HEK293T (cell line): Measurements from ENCODE around the gene CHADL.

Experiments
- CTCF ChIA-PET: fragments of 350-600 bp; formaldehyde crosslinking; extraction: SDS; loops from one replicate; lab custom pipeline; 2021; ENCODE audit warnings: antibody characterized with exemption, inconsistent platforms; lab: Yijun Ruan, JAX
- POLR2A ChIA-PET: fragments of 350-600 bp; formaldehyde crosslinking; extraction: SDS; loops from one replicate; lab custom pipeline; 2020; ENCODE audit warnings: antibody characterized with exemption, inconsistent platforms; lab: Yijun Ruan, JAX
- DNase-seq: peaks from one replicate; pipeline ENCODE4 v3.0.0; 2012; ENCODE audit warnings: mixed read lengths; ENCODE audit errors: extremely low spot score
- ARNT ChIP-seq: fragments of 450-650 bp; IDR thresholded peaks from 2 replicates; pipeline ENCODE4 v1.6.1; 2017; ENCODE audit warnings: mild to moderate bottlenecking
- BHLHE40 ChIP-seq: fragments of 450-650 bp; IDR thresholded peaks from 2 replicates; pipeline ENCODE4 v1.6.1; 2016; ENCODE audit warnings: mild to moderate bottlenecking, moderate library complexity, borderline replicate concordance
- CTBP1 ChIP-seq: fragments of 450-650 bp; IDR thresholded peaks from 2 replicates; pipeline ENCODE4 v1.6.1; 2016; ENCODE audit warnings: borderline replicate concordance
- ELF4 ChIP-seq: fragments of 450-650 bp; IDR thresholded peaks from 2 replicates; pipeline ENCODE4 v1.6.1; 2017; ENCODE audit warnings: antibody characterized with exemption
- FOXA1 ChIP-seq: fragments of 450-650 bp; IDR thresholded peaks from 2 replicates; pipeline ENCODE4 v1.6.1; 2016; ENCODE audit warnings: mild to moderate bottlenecking
- FOXK2 ChIP-seq: fragments of 450-650 bp; IDR thresholded peaks from 2 replicates; pipeline ENCODE4 v1.6.1; 2016; ENCODE audit warnings: mild to moderate bottlenecking
- FOXM1 ChIP-seq: fragments of 450-650 bp; IDR thresholded peaks from 2 replicates; pipeline ENCODE4 v1.6.1; 2017; ENCODE audit warnings: mild to moderate bottlenecking, borderline replicate concordance
- HDGF ChIP-seq: fragments of 450-650 bp; IDR thresholded peaks from 2 replicates; pipeline ENCODE4 v1.6.1; 2017; ENCODE audit warnings: antibody characterized with exemption, borderline replicate concordance
- L3MBTL2 ChIP-seq: fragments of 450-650 bp; conservative IDR thresholded peaks from 2 replicates; pipeline ENCODE4 v1.6.1; 2016; ENCODE audit warnings: mild to moderate bottlenecking
- LEF1 ChIP-seq: fragments of 450-650 bp; IDR thresholded peaks from 2 replicates; pipeline ENCODE4 v1.6.1; 2017; ENCODE audit warnings: mild to moderate bottlenecking, borderline replicate concordance
- NFRKB ChIP-seq: fragments of 450-650 bp; IDR thresholded peaks from 2 replicates; pipeline ENCODE4 v1.6.1; 2016; ENCODE audit warnings: mild to moderate bottlenecking, moderate library complexity
- SP1 ChIP-seq: fragments of 450-650 bp; IDR thresholded peaks from 2 replicates; pipeline ENCODE4 v1.6.1; 2017
- SUZ12 ChIP-seq: fragments of 450-650 bp; IDR thresholded peaks from 2 replicates; pipeline ENCODE4 v1.6.1; 2016; ENCODE audit warnings: mild to moderate bottlenecking
- TARDBP ChIP-seq: fragments of 450-650 bp; IDR thresholded peaks from 2 replicates; pipeline ENCODE4 v1.6.1; 2016
- ZNF384 ChIP-seq: fragments of 450-650 bp; IDR thresholded peaks from 2 replicates; pipeline ENCODE4 v1.6.1; 2016
- TF ChIP-seq, protein P1 (sequence below): fragments of 450-650 bp; IDR thresholded peaks from 2 replicates; pipeline ENCODE4 v1.6.1; 2016

CHADL gene

DNA sequence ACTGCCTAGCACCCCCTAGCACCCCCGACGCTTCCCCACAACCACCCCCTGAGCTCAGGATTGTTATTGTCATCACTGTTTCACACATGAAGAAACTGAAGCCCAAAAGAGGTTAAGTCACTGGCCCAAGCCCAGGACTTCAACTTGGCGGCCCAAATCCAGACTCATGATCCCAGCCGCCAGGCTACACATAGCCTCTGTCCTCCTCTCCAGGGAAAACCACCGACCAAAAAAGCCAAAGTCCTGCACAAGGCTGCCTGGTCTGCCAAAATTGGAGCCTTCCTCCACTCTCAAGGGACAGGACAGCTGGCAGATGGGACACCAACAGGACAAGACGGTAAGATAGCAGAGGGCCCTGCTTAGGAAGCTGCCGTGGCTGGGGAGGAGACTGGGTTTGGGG is 24.8 kb downstream of the CHADL start:
- ChIA-PET CTCF (no interaction called here), POLR2A (no interaction called here)
- no peak for DNase-seq
- TF ChIP-seq, protein P1, sequence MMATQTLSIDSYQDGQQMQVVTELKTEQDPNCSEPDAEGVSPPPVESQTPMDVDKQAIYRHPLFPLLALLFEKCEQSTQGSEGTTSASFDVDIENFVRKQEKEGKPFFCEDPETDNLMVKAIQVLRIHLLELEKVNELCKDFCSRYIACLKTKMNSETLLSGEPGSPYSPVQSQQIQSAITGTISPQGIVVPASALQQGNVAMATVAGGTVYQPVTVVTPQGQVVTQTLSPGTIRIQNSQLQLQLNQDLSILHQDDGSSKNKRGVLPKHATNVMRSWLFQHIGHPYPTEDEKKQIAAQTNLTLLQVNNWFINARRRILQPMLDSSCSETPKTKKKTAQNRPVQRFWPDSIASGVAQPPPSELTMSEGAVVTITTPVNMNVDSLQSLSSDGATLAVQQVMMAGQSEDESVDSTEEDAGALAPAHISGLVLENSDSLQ, result no peak
- TF ChIP-seq CTBP1, result no peak

DNA sequence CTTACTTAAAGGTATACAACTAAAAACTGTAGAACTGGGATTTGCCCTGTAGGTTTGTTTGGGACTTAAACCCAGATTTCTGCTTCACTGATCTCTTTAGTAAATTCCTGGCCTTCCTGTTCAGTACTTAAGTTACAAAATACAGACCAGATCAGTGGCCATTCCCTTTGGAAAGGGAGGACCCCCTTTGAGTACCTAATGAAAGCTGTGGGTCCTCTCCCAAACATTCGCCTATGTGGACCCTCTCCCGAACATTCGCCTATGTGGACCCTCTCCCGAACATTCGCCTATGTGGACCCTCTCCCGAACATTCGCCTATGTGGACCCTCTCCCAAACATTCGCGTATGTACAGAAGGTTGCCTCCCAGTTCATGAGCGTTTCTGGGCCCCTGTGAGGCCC is 25.3 kb downstream of the CHADL start:
- no peak for TF ChIP-seq HDGF
- no peak for TF ChIP-seq BHLHE40
- TF ChIP-seq ARNT, result no peak
- no peak for TF ChIP-seq CTBP1
- no peak for TF ChIP-seq LEF1
- TF ChIP-seq FOXA1, result no peak
- ChIA-PET POLR2A (no interaction called here), CTCF (no interaction called here)
- no peak for DNase-seq

DNA sequence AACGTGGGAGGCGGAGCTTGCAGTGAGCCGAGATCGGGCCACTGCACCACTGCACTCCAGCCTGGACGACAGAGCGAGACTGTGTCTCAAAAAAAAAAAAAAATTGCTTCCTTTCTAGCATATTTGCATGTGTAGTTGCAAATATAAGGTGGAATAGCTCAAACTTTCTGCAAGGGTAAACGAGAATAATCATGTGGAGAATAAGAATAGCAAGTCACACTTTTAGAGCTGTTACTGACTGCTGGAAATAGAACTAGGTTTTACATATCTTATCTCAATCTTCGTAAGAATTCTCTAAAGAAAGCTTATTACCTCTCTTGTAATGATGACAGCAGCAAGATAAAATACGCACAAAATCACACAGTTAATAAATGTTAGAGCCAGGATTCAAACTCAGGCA is 34.0 kb downstream of the CHADL start:
- POLR2A ChIA-PET, result no interaction called here
- CTCF ChIA-PET, result no interaction called here
- TF ChIP-seq, protein P1, result no peak
- TF ChIP-seq FOXA1 (no peak), ELF4 (no peak), LEF1 (no peak), SP1 (no peak), L3MBTL2 (no peak)
- DNase-seq, result no peak

DNA sequence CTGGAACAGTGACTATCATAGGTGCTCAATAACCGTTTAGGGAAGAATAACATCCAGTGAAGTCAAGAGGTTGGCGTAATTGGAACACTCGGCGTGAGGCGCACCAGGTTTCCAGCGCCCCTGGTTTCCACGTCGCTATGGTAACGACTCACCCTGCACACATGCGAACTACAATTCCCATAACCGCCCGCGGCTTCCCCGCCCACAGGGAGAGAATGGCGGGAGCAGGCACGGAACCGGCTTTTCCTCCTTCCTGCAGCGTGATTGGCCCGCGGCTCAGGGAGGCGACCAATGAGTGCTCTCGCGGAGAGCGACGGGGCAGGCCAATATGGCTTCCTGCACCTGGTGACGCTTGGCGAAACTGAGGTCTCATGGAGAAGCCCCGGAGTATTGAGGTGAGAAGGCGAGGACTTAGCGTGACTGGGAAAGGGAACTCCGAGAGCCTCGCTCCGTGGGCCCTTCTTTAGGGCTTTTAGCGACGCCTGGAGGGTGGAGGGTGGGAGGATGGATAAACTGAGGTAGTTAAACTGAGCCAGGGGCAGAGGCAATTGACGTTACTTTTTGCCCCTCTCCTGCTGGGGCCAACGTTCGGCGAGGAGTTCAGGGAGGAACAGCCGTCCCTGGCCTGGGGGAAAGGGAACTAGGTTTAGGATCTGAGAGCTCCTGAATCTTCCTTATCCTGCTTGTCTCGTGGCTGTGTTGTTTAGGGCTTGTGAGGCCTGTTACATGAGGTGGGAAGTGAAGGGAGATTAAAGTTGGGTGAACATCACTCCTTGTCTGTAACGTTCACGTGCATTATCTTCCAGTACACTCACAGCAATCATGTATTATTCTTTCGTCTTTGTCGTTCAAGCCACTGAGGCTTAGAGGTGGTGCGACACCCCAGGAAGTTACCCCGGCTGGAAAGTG is 35.5 kb downstream of the CHADL start, which contains the start of gene L3MBTL2:
Gene L3MBTL2, plus strand, starts transcription at position 321 of the 909 bp plus-strand sequence. Its CDS starts 51 bp downstream, at position 372.
- ChIA-PET CTCF (no interaction called here), POLR2A (no interaction called here)
- TF ChIP-seq ELF4 (0 out of 2 replicates have a peak, but pooled peaks have one; percentile 20), HDGF (no peak), L3MBTL2 (peak; percentile 92), FOXA1 (no peak)
- TF ChIP-seq, protein P1, result peak; percentile 27; the same call in 1 of the 2 replicates
- peak; percentile 99 for DNase-seq

DNA sequence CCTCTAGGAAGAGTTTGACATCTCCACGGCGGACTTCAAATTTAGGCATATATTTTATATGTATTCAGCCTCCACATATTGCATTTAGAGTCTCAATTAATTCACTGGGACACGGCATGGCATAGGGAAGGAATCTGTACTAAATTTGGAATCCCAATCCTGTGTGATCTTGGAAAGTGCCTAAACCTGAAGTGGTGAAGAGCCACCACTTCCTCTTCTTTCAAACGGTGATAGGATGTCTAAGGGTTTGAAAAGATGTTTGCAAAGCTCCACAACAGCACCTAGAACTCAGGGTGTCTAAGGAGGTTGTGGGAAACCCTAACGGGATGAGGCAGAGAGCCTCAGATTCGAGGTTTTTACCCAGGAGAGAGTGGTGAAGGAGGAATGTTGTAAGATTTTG is 36.7 kb downstream of the CHADL start:
- no peak for DNase-seq
- POLR2A ChIA-PET, result no interaction called here
- TF ChIP-seq SP1, result no peak
- no peak for TF ChIP-seq FOXK2
- no peak for TF ChIP-seq FOXA1
- TF ChIP-seq TARDBP, result no peak
- TF ChIP-seq BHLHE40, result no peak
- TF ChIP-seq NFRKB, result no peak
- TF ChIP-seq SUZ12, result no peak
- TF ChIP-seq ARNT, result no peak
- TF ChIP-seq L3MBTL2, result no peak
- TF ChIP-seq HDGF, result no peak
- TF ChIP-seq ZNF384, result no peak
- no peak for TF ChIP-seq CTBP1
- no peak for TF ChIP-seq FOXM1
- CTCF ChIA-PET, result no interaction called here

DNA sequence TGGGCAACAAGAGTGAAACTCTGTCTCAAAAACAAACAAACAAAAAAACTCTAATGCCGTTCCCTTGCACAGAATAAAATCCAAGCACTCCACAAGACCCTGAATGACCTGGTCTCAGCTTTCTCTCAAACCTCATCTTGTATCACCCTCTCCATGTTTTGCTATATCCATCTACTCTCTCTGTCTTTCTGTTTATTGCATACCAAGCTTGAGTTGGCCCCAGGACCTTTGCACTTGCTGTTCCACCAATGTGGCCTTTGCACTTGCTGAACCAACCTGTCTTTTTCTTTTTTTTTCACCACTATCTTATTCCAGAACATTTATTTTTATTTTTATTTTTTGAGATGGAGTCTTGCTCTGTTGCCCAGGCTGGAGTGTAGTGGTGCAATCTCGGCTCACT is 37.6 kb downstream of the CHADL start:
- TF ChIP-seq SP1, result no peak
- no peak for TF ChIP-seq CTBP1
- TF ChIP-seq NFRKB, result no peak
- no peak for TF ChIP-seq L3MBTL2
- TF ChIP-seq FOXM1, result no peak
- TF ChIP-seq SUZ12, result no peak
- TF ChIP-seq ARNT, result no peak
- TF ChIP-seq LEF1, result no peak
- no peak for TF ChIP-seq BHLHE40
- TF ChIP-seq FOXK2, result no peak
- no peak for TF ChIP-seq HDGF
- TF ChIP-seq TARDBP, result no peak
- no peak for TF ChIP-seq ELF4
- TF ChIP-seq ZNF384, result no peak
- no peak for TF ChIP-seq FOXA1
- DNase-seq, result no peak
- POLR2A ChIA-PET, result no interaction called here
- CTCF ChIA-PET, result no interaction called here

DNA sequence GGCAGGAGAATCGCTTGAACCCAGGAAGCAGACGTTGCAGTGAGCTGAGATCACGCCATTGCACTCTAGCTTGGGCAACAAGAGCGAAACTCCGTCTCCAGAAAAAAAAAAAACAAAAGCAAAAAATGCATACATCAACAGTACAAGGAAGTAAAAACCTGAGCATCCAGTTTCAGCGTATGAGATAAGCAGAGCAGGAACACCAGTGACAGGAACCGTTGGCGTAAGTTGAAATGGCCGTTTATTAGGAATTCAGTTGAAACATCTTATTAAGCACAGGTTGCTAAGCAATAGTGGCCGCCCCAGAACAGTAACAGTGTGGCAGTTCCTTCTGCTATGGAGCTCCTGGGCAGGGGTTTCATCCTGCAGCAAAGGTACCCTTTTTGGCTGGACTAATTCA is 39.6 kb downstream of the CHADL start:
- CTCF ChIA-PET, result no interaction called here
- POLR2A ChIA-PET, result no interaction called here
- TF ChIP-seq ZNF384, result no peak
- no peak for TF ChIP-seq HDGF
- TF ChIP-seq BHLHE40, result no peak
- no peak for TF ChIP-seq LEF1
- no peak for TF ChIP-seq SP1
- no peak for DNase-seq
